Skeletal muscle satellite cell (primary cell): Measurements from ENCODE around the gene CCDC142.
"Not testable (repeated sequence)": the region's sequence is repeated elsewhere in the genome, so short reads cannot be mapped to it uniquely, and the experiment has no call there.

Experiments used
- H3K27me3 ChIP-seq: 2 replicates; pipeline ENCODE4 v1.7.0; 2013; ENCODE audit warnings: low read length; ENCODE audit not compliant: control insufficient read depth, insufficient read depth
- H3K36me3 ChIP-seq: 2 replicates; pipeline ENCODE4 v1.7.0; 2013; ENCODE audit warnings: mild to moderate bottlenecking, control low read depth, low read length; ENCODE audit not compliant: insufficient read depth
- H3K4me1 ChIP-seq: 2 replicates; pipeline ENCODE4 v1.7.0; 2013; ENCODE audit warnings: low read length; ENCODE audit not compliant: control insufficient read depth, insufficient read depth
- H3K4me2 ChIP-seq: 2 replicates; pipeline ENCODE4 v1.7.0; 2013; ENCODE audit warnings: mild to moderate bottlenecking, low read length
- H3K4me3 ChIP-seq: 2 replicates; pipeline ENCODE4 v1.7.0; 2013; ENCODE audit warnings: low read length
- H3K9ac ChIP-seq: 2 replicates; pipeline ENCODE4 v1.7.0; 2013; ENCODE audit warnings: mild to moderate bottlenecking, low read depth, low read length, moderate library complexity
- H3K9me3 ChIP-seq: replicated peaks from 2 replicates; pipeline ENCODE4 v1.7.0; 2013; ENCODE audit warnings: mild to moderate bottlenecking, control low read depth, low read length

CCDC142 gene

GRCh38 chr2:74491648-74492544 lies 9.1 kb upstream of the CCDC142 start:
- H3K4me1 ChIP-seq, result peaks cover 5% of the 10 kb centered on the region
- no peak overlapping the region for H3K9ac ChIP-seq
- H3K27me3 ChIP-seq, result no peaks in the 10 kb centered on the region
- no peak overlapping the region for H3K4me2 ChIP-seq
- H3K36me3 ChIP-seq, result peaks cover 46% of the 10 kb centered on the region
- no peaks in the 10 kb centered on the region for H3K9me3 ChIP-seq
- no peak overlapping the region for H3K4me3 ChIP-seq

DNA sequence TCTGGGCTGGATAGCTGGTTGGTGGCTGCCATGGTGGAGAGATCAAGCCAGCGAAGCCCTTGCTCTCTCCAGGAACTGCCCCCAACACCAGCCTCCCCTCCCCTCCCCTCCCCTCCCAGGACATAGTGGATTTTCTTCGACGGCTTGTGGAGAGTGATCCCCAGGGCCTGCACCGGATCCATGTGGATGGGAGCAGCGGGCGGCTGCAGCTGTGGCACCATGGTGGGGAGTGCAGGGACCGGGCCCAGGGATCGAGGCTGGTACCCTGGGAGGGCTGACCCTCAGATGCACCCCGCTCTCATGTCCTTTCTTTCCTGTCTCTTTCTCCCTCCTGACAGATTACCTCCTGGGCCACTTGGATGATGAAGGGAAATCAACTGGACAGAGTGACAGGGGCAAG lies 7.1 kb upstream of the CCDC142 start:
- Histone ChIP-seq H3K9me3 (no peaks in the 10 kb centered on the region), H3K4me2 (no peak overlapping the region), H3K27me3 (no peaks in the 10 kb centered on the region), H3K4me3 (no peak overlapping the region), H3K9ac (no peak overlapping the region), H3K4me1 (peaks cover 5% of the 10 kb centered on the region), H3K36me3 (peaks cover 47% of the 10 kb centered on the region)

GRCh38 chr2:74488643-74489481 lies 6.1 kb upstream of the CCDC142 start:
- Histone ChIP-seq H3K4me2 (no peak overlapping the region), H3K9me3 (no peaks in the 10 kb centered on the region), H3K36me3 (peaks cover 40% of the 10 kb centered on the region)

GRCh38 chr2:74486141-74486540 lies 3.3 kb upstream of the CCDC142 start:
- Histone ChIP-seq H3K9me3 (no peaks in the 10 kb centered on the region), H3K9ac (no peak overlapping the region), H3K4me2 (no peak overlapping the region), H3K4me3 (no peak overlapping the region), H3K4me1 (peaks cover 9% of the 10 kb centered on the region), H3K27me3 (no peaks in the 10 kb centered on the region), H3K36me3 (peaks cover 18% of the 10 kb centered on the region)

More at GRCh38 chr2:74488643-74489481, 6.1 kb upstream of the CCDC142 start:
- H3K9ac ChIP-seq, result no peak overlapping the region
- H3K4me1 ChIP-seq, result peaks cover 5% of the 10 kb centered on the region
- H3K4me3 ChIP-seq, result no peak overlapping the region
- no peaks in the 10 kb centered on the region for H3K27me3 ChIP-seq

GRCh38 chr2:74483675-74484164 lies 922 bp upstream of the CCDC142 start:
- Histone ChIP-seq H3K36me3 (peaks cover 18% of the 10 kb centered on the region), H3K4me1 (peaks cover 16% of the 10 kb centered on the region), H3K9ac (peak overlapping the region; percentile 87), H3K4me3 (peak overlapping the region; percentile 83), H3K4me2 (peak overlapping the region; percentile 91)
- H3K27me3 ChIP-seq, H3K9me3 ChIP-seq: not testable (repeated sequence)

DNA sequence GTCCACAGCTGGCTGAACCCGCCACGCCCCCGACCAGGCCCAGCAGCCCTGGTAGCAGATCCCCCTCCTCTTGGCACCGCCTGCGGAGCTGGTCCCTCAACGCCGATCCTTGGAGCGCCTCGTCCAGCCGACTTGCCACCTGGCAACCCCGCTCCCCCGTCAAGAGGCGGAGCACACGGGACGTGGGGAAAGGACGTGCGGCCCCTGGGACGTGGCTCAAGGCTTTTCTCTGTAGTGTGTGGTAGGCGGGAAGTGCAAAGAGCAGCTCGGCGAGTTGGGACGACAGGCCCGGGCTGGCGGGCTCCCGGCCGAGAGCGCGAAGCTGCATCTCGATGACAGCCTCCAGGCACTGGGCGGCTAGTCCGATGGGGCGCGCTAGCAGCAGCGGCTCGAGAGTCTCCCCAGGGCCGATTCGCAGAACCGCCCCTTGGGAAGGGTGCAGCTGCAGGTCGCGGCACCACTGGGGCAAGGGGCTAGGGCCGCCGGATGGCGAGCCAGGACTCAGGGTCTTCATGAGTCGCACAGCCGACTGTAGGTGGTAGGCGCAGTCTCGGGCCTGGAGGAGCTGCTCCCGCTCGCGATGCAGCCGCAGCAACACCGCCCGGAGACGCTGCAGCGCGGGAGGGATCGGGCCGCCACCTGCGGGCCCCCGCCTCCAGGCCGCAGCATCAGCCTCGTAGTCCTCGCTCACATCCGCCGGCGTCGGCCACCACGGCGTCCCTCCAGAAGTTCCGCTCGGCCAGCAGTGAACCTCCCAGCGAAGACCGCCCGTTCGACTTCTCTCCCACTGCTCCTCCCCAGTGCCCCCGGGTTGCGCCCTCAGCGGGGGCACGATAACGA lies 617 bp downstream of the CCDC142 start:
- H3K4me2 ChIP-seq, result peak overlapping the region; percentile 91
- H3K4me1 ChIP-seq, result peaks cover 16% of the 10 kb centered on the region
- peaks cover 24% of the 10 kb centered on the region for H3K36me3 ChIP-seq
- H3K4me3 ChIP-seq, result peak overlapping the region; percentile 83
- H3K9me3 ChIP-seq, result no peaks in the 10 kb centered on the region
- H3K27me3 ChIP-seq, result no peaks in the 10 kb centered on the region
- H3K9ac ChIP-seq, result peak overlapping the region; percentile 87

- H3K36me3 ChIP-seq, result peaks cover 29% of the 10 kb centered on the region
- no peaks in the 10 kb centered on the region for H3K9me3 ChIP-seq
- H3K4me3 ChIP-seq, result peak overlapping the region; percentile 83
- no peaks in the 10 kb centered on the region for H3K27me3 ChIP-seq
- peaks cover 16% of the 10 kb centered on the region for H3K4me1 ChIP-seq
- H3K9ac ChIP-seq, result peak overlapping the region; percentile 87
- peak overlapping the region; percentile 91 for H3K4me2 ChIP-seq
Observed at GRCh38 chr2:74481431-74481830, 1.4 kb downstream of the CCDC142 start.

GRCh38 chr2:74474899-74475298 lies 7.9 kb downstream of the CCDC142 start:
- peaks cover 14% of the 10 kb centered on the region for H3K4me1 ChIP-seq
- H3K9me3 ChIP-seq, result no peaks in the 10 kb centered on the region
- H3K9ac ChIP-seq, result no peak overlapping the region

GRCh38 chr2:74474481-74474880 lies 8.3 kb downstream of the CCDC142 start:
- Histone ChIP-seq H3K4me1 (peaks cover 14% of the 10 kb centered on the region), H3K9me3 (no peaks in the 10 kb centered on the region), H3K4me2 (no peak overlapping the region), H3K9ac (no peak overlapping the region), H3K36me3 (peaks cover 22% of the 10 kb centered on the region), H3K4me3 (no peak overlapping the region), H3K27me3 (no peaks in the 10 kb centered on the region)

More at GRCh38 chr2:74474899-74475298, 7.9 kb downstream of the CCDC142 start:
- H3K4me2 ChIP-seq, result no peak overlapping the region
- H3K4me3 ChIP-seq, result no peak overlapping the region
- peaks cover 24% of the 10 kb centered on the region for H3K36me3 ChIP-seq
- H3K27me3 ChIP-seq, result no peaks in the 10 kb centered on the region

DNA sequence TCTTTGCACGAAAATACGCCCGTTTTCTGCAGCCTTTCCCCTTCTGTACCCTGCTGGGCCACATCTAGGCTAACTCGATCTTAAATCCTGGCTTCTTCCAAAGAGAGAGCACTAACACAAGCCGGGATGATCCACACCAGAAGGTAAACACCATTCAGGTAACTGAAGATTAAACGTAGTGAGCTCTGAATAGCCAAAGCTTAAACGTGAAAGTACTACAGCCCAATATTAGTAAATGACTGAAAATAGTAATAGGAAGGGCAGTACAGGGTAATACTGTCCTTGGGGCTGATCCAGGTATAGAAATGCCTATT lies 9.9 kb downstream of the CCDC142 start:
- H3K36me3 ChIP-seq, result peaks cover 22% of the 10 kb centered on the region
- no peaks in the 10 kb centered on the region for H3K27me3 ChIP-seq
- H3K9ac ChIP-seq, result peak overlapping the region; percentile 91
- no peaks in the 10 kb centered on the region for H3K9me3 ChIP-seq
- peaks cover 14% of the 10 kb centered on the region for H3K4me1 ChIP-seq
- peak overlapping the region; percentile 89 for H3K4me3 ChIP-seq
- H3K4me2 ChIP-seq, result peak overlapping the region; percentile 93
